A673 (cell line): Measurements from ENCODE around the gene ATP5ME.

ENCODE experiments used
- CTCF ChIP-seq: fragments of 300-800, 200-600 bp; sonication (generic); conservative IDR thresholded peaks from 2 replicates; pipeline ENCODE4 v1.5.1; 2017; ENCODE audit warnings: low read depth, mild to moderate bottlenecking, antibody characterized with exemption, low read length, moderate library complexity, mixed read lengths
- EZH2 ChIP-seq: fragments of 200-600 bp; sonication (generic); IDR thresholded peaks from 2 replicates; pipeline ENCODE4 v1.6.1; 2017; ENCODE audit warnings: borderline replicate concordance, low read depth, mild to moderate bottlenecking, mixed read lengths, antibody characterized with exemption, low read length; ENCODE audit not compliant: poor library complexity, severe bottlenecking

GRCh38 chr4:720111-720860 lies 46.2 kb upstream of the ATP5ME start:
- TF ChIP-seq CTCF (no peak), EZH2 (no peak)
